ENCODE measurements around the gene PSMC5. TPM values are rescaled to one million over a fixed set of nuclear protein-coding genes. Genes with fewer than 3 reads are reported as not detected.
"Not testable (repeated sequence)": the region's sequence is repeated elsewhere in the genome, so short reads cannot be mapped to it uniquely, and the experiment has no call there.

PSMC5 gene
- total and polyA plus RNA-seq, 9 of the 15 experiments (the other 6 are each of a cell fraction or from before 2014, with no cell fraction given): 89.2 to 393 (median 161) TPM

GRCh38 chr17:63866625-63867024 lies 39.4 kb downstream of the PSMC5 start:
- H3K4me1 ChIP-seq (replicated peaks in 1 of 2; ENCODE audit: control insufficient read depth in 2 of 2, insufficient read depth in 2 of 2, low read length in 2 of 2); H3K9ac ChIP-seq (ENCODE audit: insufficient read depth in 1 of 2, low read depth in 2 of 2, low read length in 2 of 2); H3K79me2 ChIP-seq (ENCODE audit: control insufficient read depth, insufficient read depth, low read length); H3K9me1 ChIP-seq (ENCODE audit: control insufficient read depth, insufficient read depth, low read length); H3K4me2 ChIP-seq (ENCODE audit: insufficient read depth, low read length); in situ Hi-C loops (cut with MboI); BruUV-seq (replicated peaks); H3K27ac ChIP-seq (ENCODE audit: extremely low read depth, low read depth, low read length); H4K20me1 ChIP-seq (replicated peaks; ENCODE audit: control insufficient read depth, insufficient read depth, low read length); H3K27me3 ChIP-seq (ENCODE audit: control insufficient read depth in 2 of 2, insufficient read depth in 2 of 2, low read length in 2 of 2); H3K4me3 ChIP-seq; H2AFZ ChIP-seq (ENCODE audit: low read depth, low read length); intact Hi-C loops (cut with micrococcal nuclease); DNase-seq (ENCODE audit: extremely low read depth in 1 of 4, low spot score in 3 of 4); FAIRE-seq; CTCF ChIA-PET (ENCODE audit: low intra/inter-chr PET ratio); H3K9me3 ChIP-seq (replicated peaks; ENCODE audit: control insufficient read depth, insufficient read depth, low read depth, low read length): not testable (repeated sequence)
- TF ChIP-seq CTCF (IDR thresholded peaks at IDR 0.05 in 2 of 3, conservative IDR thresholded peaks at IDR 0.05 in 1 of 3; ENCODE audit: insufficient read depth in 2 of 3, low read depth in 1 of 3, low read length in 3 of 3): peak in 2 of 3 experiments; percentile 29 to 39; a peak in 4 of 6 replicates
- 62% methylated on average over 5 of the region's 7 CpGs for WGBS (ENCODE audit: insufficient coverage, low coverage, missing lambda C conversion rate)
- H3K36me3 ChIP-seq (ENCODE audit: control insufficient read depth, insufficient read depth, low read length): peaks cover 15% of the 10 kb centered on the region; the same call in 2 of the 3 replicates
- POLR2A ChIA-PET: interaction anchor here (0.9 kb wide), 1 partner anchor 16 kb away, joined by 4 read pairs; no protein-coding TSS in a partner anchor
- peak; percentile 80 for ATAC-seq

- H3K9ac ChIP-seq (ENCODE audit: insufficient read depth in 1 of 2, low read depth in 2 of 2, low read length in 2 of 2); H3K9me3 ChIP-seq (replicated peaks; ENCODE audit: control insufficient read depth, insufficient read depth, low read depth, low read length); H3K4me1 ChIP-seq (replicated peaks in 1 of 2; ENCODE audit: control insufficient read depth in 2 of 2, insufficient read depth in 2 of 2, low read length in 2 of 2); intact Hi-C loops (cut with micrococcal nuclease); H3K27ac ChIP-seq (ENCODE audit: extremely low read depth, low read depth, low read length); H2AFZ ChIP-seq (ENCODE audit: low read depth, low read length); H4K20me1 ChIP-seq (replicated peaks; ENCODE audit: control insufficient read depth, insufficient read depth, low read length); H3K36me3 ChIP-seq (ENCODE audit: control insufficient read depth, insufficient read depth, low read length); FAIRE-seq; H3K79me2 ChIP-seq (ENCODE audit: control insufficient read depth, insufficient read depth, low read length); CTCF ChIA-PET (ENCODE audit: low intra/inter-chr PET ratio); in situ Hi-C loops (cut with MboI); H3K9me1 ChIP-seq (ENCODE audit: control insufficient read depth, insufficient read depth, low read length); BruUV-seq (replicated peaks); H3K4me2 ChIP-seq (ENCODE audit: insufficient read depth, low read length); H3K4me3 ChIP-seq; H3K27me3 ChIP-seq (ENCODE audit: control insufficient read depth in 2 of 2, insufficient read depth in 2 of 2, low read length in 2 of 2): not testable (repeated sequence)
- peak; percentile 31 to 49 (median 44) for DNase-seq (ENCODE audit: extremely low read depth in 1 of 4, low spot score in 3 of 4)
- POLR2A ChIA-PET: interaction anchor here (1.1 to 1.3 kb wide), 2 partner anchors 9 to 19 kb away, joined by 3 to 5 read pairs; no protein-coding TSS in a partner anchor
- peak; percentile 86 for ATAC-seq
- 29% methylated on average over 8 of the region's 9 CpGs for WGBS (ENCODE audit: insufficient coverage, low coverage, missing lambda C conversion rate)
- TF ChIP-seq ZNF175 (CRISPR knock-in tag; IDR thresholded peaks at IDR 0.05; ENCODE audit: low read depth) (peak; percentile 39; the same call in 1 of the 2 replicates), MAFG (tag; conservative IDR thresholded peaks at IDR 0.05) (peak; percentile 79), RAD21 (CRISPR knock-in tag; conservative IDR thresholded peaks at IDR 0.05 in 1 of 2, IDR thresholded peaks at IDR 0.05 in 1 of 2) (peak in 1 of 2 experiments; percentile 26; a peak in 1 of 4 replicates), MAFK (IDR thresholded peaks at IDR 0.05; ENCODE audit: low read length) (peak; percentile 70), ZNF316 (IDR thresholded peaks at IDR 0.05) (peak; percentile 89), MAFF (IDR thresholded peaks at IDR 0.05; ENCODE audit: low read length) (peak; percentile 74), BHLHE40 (IDR thresholded peaks at IDR 0.05; ENCODE audit: low read length) (peak; percentile 25; the same call in 1 of the 2 replicates), CTCFL (IDR thresholded peaks at IDR 0.05; ENCODE audit: borderline replicate concordance, insufficient read depth, low read depth, low read length, poor library complexity, severe bottlenecking) (peak; percentile 18)
Observed at GRCh38 chr17:63869491-63870291, 42.5 kb downstream of the PSMC5 start.

Measured in K562 (cell line).